Ovary (tissue), 9 donors: ENCODE results near the gene CBFB. TPM values are rescaled to one million over a fixed set of nuclear protein-coding genes. Genes with fewer than 3 reads are reported as not detected.
A peak's percentile ranks its signal among the peaks of the same experiment; 100 is the strongest.

Experiments used
- DNase-seq, 5 donors: peaks; one replicate each; pipeline ENCODE4 v3.0.0-alpha.2; 2019 to 2020
- H3K27ac ChIP-seq, 2 donors: fragments of 200-600 bp; one replicate each; pipeline versions ENCODE4 v1.5.1 to v1.8.0; 2019 to 2022
- H3K27me3 ChIP-seq: fragments of 200-600 bp; one replicate; pipeline ENCODE4 v1.8.0; 2022
- H3K36me3 ChIP-seq: fragments of 200-600 bp; sonication (generic); one replicate; pipeline ENCODE4 v1.5.1; 2019
- H3K4me1 ChIP-seq: one replicate; pipeline ENCODE4 v1.8.1; 2013; ENCODE audit warnings: mild to moderate bottlenecking, moderate library complexity; ENCODE audit not compliant: insufficient read depth
- H3K4me3 ChIP-seq: fragments of 200-600 bp; sonication (generic); one replicate; pipeline ENCODE4 v1.5.1; 2017
- H3K9me3 ChIP-seq, 2 donors: fragments of 200-600 bp in 1 of 2; sonication (generic) in 1 of 2; one replicate each; pipeline versions ENCODE4 v1.5.1 to v1.8.1; 2013 to 2019; ENCODE audit warnings: mild to moderate bottlenecking in 1 of 2, moderate library complexity in 1 of 2
- CTCF ChIP-seq, 3 donors: fragments of 450-650 bp in 2 of 3; fragments of 200-600 bp in 1 of 3; IDR thresholded peaks; one replicate each; pipeline versions ENCODE4 v1.5.1 to v1.8.0; 2016 to 2022; ENCODE audit warnings: antibody characterized with exemption in 3 of 3, mild to moderate bottlenecking in 1 of 3
- EP300 ChIP-seq: sonication (generic); formaldehyde crosslinking; IDR thresholded peaks from one replicate; pipeline ENCODE4 v1.6.1; 2017; ENCODE audit warnings: antibody characterized with exemption
- POLR2A ChIP-seq: fragments of 450-650 bp; IDR thresholded peaks from one replicate; pipeline ENCODE4 v1.6.1; 2017; ENCODE audit warnings: antibody characterized with exemption, mild to moderate bottlenecking, moderate library complexity
- WGBS, 3 donors: extraction: QIAGEN DNeasy Blood & Tissue Kit in 1 of 3; methylation state at CpG; one replicate each; pipeline versions ENCODE4 v1.1.5 to v1.1.7; 2013 to 2017; 5-methylcytosine and 5-hydroxymethylcytosine counted together
- intact Hi-C, 4 donors: fragments of 100-400 bp; cut with DNase I; formaldehyde crosslinking; loops; one replicate each; pipeline versions ENCODE4 v1.11.0 to v1.15.1; 2022 to 2023
- polyA plus RNA-seq, 2 donors: library from polyadenylated mRNA; stranded (reverse); fragments of 200-250 nt in 1 of 2; fragments of 350-450 nt in 1 of 2; fragmentation: Illumina TruSeq in 1 of 2; extraction: RNeasy Lipid Tissue Mini Kit (QIAGEN cat#74804) in 1 of 2; gene quantifications; one replicate each; pipeline ENCODE4 v1.2.3, GENCODE V29; 2013 to 2014
- small RNA-seq: library from RNA; depleted of rRNA; stranded (forward); fragments of <200 nt; gene quantifications from one replicate; pipeline ENCODE3, GENCODE V24; 2016
- total RNA-seq, 7 donors: library from RNA; depleted of rRNA in 2 of 7; stranded (reverse); fragments of >200 nt in 2 of 7; fragmentation: NEBNext Ultra II Directional in 3 of 7; extraction: Animal tissue kit (Norgen Biotek cat#: 25700) in 3 of 7; gene quantifications; one replicate each; pipeline versions ENCODE4 v1.1.0 to v1.2.4, GENCODE V29; 2016 to 2023
- donor health status: DM: no; HTN: no; CAD: no; lungs with moderate emphysema.
- donor health status: DM: no; HTN: no; CAD: no.
- donor health status: Bipolar disorder and iron deficiency.
- donor health status: DM: yes; HTN: yes; CAD: no.
- donor health status: DM: no; HTN: no; CAD: no.
- donor health status: DM: yes; HTN: yes; CAD: no.

CBFB gene
- total and polyA plus RNA-seq, 9 donors, result 19.2 to 58.3 (median 46.7) TPM

- TF ChIP-seq POLR2A (no peak), CTCF (IDR thresholded peaks at IDR 0.05) (no peak), EP300 (no peak)
- DNase-seq, result peak in 1 of 5 donors; percentile 17
- H3K36me3 ChIP-seq, result no peaks in the 10 kb centered on the region
Measured at GRCh38 chr16:67148656-67149275, 119.8 kb downstream of the CBFB start.

GRCh38 chr16:67149276-67150046 is 120.5 kb downstream of the CBFB start:
- Histone ChIP-seq H3K9me3 (no peaks in the 10 kb centered on the region), H3K27me3 (no peaks in the 10 kb centered on the region), H3K27ac (peak overlapping the region; percentile 19 to 80), H3K4me1 (no peaks in the 10 kb centered on the region), H3K36me3 (no peaks in the 10 kb centered on the region), H3K4me3 (no peak overlapping the region)
- TF ChIP-seq EP300 (no peak), CTCF (IDR thresholded peaks at IDR 0.05) (no peak), POLR2A (no peak)
- peak in 2 of 5 donors; percentile 44 to 48 for DNase-seq
- intact Hi-C loops, result loop anchor here in 1 of 4 donors (10.0 kb wide), 1 partner anchor 255 kb away; no protein-coding TSS in a partner anchor
- 75 to 80% (median 78%) methylated on average over 77 of the region's 77 CpGs for WGBS, 3 donors

More at GRCh38 chr16:67148656-67149275, 119.8 kb downstream of the CBFB start:
- H3K27ac ChIP-seq, result no peak overlapping the region
- no peaks in the 10 kb centered on the region for H3K4me1 ChIP-seq
- WGBS, 3 donors, result 67 to 80% (median 74%) methylated on average over 11 of the region's 11 CpGs
- H3K4me3 ChIP-seq, result no peak overlapping the region
- no peaks in the 10 kb centered on the region for H3K9me3 ChIP-seq
- H3K27me3 ChIP-seq, result no peaks in the 10 kb centered on the region
- intact Hi-C loops, result no loop called here

- Histone ChIP-seq H3K27me3 (no peaks in the 10 kb centered on the region), H3K4me1 (no peaks in the 10 kb centered on the region), H3K9me3 (no peaks in the 10 kb centered on the region), H3K36me3 (no peaks in the 10 kb centered on the region), H3K4me3 (peak overlapping the region; percentile 55), H3K27ac (peak overlapping the region; percentile 80)
- 5 to 10% (median 9%) methylated on average over 48 to 94 of the region's 94 CpGs for WGBS, 3 donors
- no peak for TF ChIP-seq POLR2A
- TF ChIP-seq EP300, result no peak
- peak in 1 of 3 donors; percentile 13 for TF ChIP-seq CTCF (IDR thresholded peaks at IDR 0.05)
- DNase-seq, result peak; percentile 59 to 86 (median 73)
- intact Hi-C loops, result loop anchor here in 1 of 4 donors (10.0 kb wide), 1 partner anchor 255 kb away; no protein-coding TSS in a partner anchor
Measured at GRCh38 chr16:67150047-67150832, 121.3 kb downstream of the CBFB start.

Small RNA genes lying within 50 kb of the gene (small RNA-seq; reads per million reads assigned to genes)
- gene RN7SL543P, result not detected

Other genes with a start within 250 kb of the CBFB start
- gene TERB1, start 227.6 kb upstream of the CBFB start, total RNA-seq, result under 1 TPM in 3 of 7 donors, not detected in 4; 0.27 to 0.50 (median 0.35) TPM
- gene TERB1, start 227.6 kb upstream of the CBFB start, polyA plus RNA-seq, result under 1 TPM in 1 of 2 donors, not detected in 1; 0.04 TPM
- gene NAE1, start 198.2 kb upstream of the CBFB start, total RNA-seq, result 10 to 100 TPM; 38.3 to 63.7 (median 54.0) TPM
- gene NAE1, start 198.2 kb upstream of the CBFB start, polyA plus RNA-seq, result 10 to 100 TPM; 41.8 to 44.4 TPM
- gene CA7, start 184.7 kb upstream of the CBFB start, total RNA-seq, result not detected
- gene CA7, start 184.7 kb upstream of the CBFB start, polyA plus RNA-seq, result not detected
- 10 to 100 TPM in 5 of 7 donors, 1 to 10 TPM in 2; 3.9 to 23.3 (median 18.5) TPM for gene PDP2, start 148.6 kb upstream of the CBFB start, total RNA-seq
- 10 to 100 TPM in 1 of 2 donors, 1 to 10 TPM in 1; 9.4 to 27.9 TPM for gene PDP2, start 148.6 kb upstream of the CBFB start, polyA plus RNA-seq
- 10 to 100 TPM in 1 of 7 donors, 1 to 10 TPM in 1, under 1 TPM in 3, not detected in 2; 0.12 to 19.2 (median 0.57) TPM for gene CDH16, start 110.3 kb upstream of the CBFB start, total RNA-seq
- gene CDH16, start 110.3 kb upstream of the CBFB start, polyA plus RNA-seq, result not detected
- 10 to 100 TPM in 5 of 7 donors, 1 to 10 TPM in 2; 5.6 to 43.1 (median 12.1) TPM for gene RRAD, start 103.6 kb upstream of the CBFB start, total RNA-seq
- 10 to 100 TPM in 1 of 2 donors, 1 to 10 TPM in 1; 2.3 to 22.3 TPM for gene RRAD, start 103.6 kb upstream of the CBFB start, polyA plus RNA-seq
- gene CIAO2B, start 94.7 kb upstream of the CBFB start, total RNA-seq, result 10 to 100 TPM; 57.7 to 77.8 (median 66.7) TPM
- 100 to 1,000 TPM in 1 of 2 donors, 10 to 100 TPM in 1; 40.1 to 150 TPM for gene CIAO2B, start 94.7 kb upstream of the CBFB start, polyA plus RNA-seq
- 10 to 100 TPM; 25.5 to 51.9 (median 42.2) TPM for gene CES2, start 93.6 kb upstream of the CBFB start, total RNA-seq
- gene CES2, start 93.6 kb upstream of the CBFB start, polyA plus RNA-seq, result 10 to 100 TPM; 29.4 to 38.9 TPM
- gene CES3, start 67.9 kb upstream of the CBFB start, total RNA-seq, result 1 to 10 TPM in 5 of 7 donors, under 1 TPM in 2; 0.45 to 2.3 (median 1.4) TPM
- under 1 TPM; 0.73 to 0.91 TPM for gene CES3, start 67.9 kb upstream of the CBFB start, polyA plus RNA-seq
- gene CES4A, start 40.6 kb upstream of the CBFB start, total RNA-seq, result 10 to 100 TPM in 5 of 7 donors, 1 to 10 TPM in 2; 6.7 to 67.1 (median 15.5) TPM
- gene CES4A, start 40.6 kb upstream of the CBFB start, polyA plus RNA-seq, result 1 to 10 TPM; 6.0 to 9.7 TPM
- 10 to 100 TPM; 13.7 to 17.4 (median 14.9) TPM for gene PHAF1, start 80.8 kb downstream of the CBFB start, total RNA-seq
- gene PHAF1, start 80.8 kb downstream of the CBFB start, polyA plus RNA-seq, result 10 to 100 TPM in 1 of 2 donors, 1 to 10 TPM in 1; 9.0 to 25.1 TPM
- 10 to 100 TPM; 11.1 to 45.7 (median 28.7) TPM for gene B3GNT9, start 121.8 kb downstream of the CBFB start, total RNA-seq
- gene B3GNT9, start 121.8 kb downstream of the CBFB start, polyA plus RNA-seq, result 10 to 100 TPM; 17.1 to 18.1 TPM
- 10 to 100 TPM in 6 of 7 donors, 1 to 10 TPM in 1; 7.3 to 30.9 (median 15.5) TPM for gene TRADD, start 130.8 kb downstream of the CBFB start, total RNA-seq
- gene TRADD, start 130.8 kb downstream of the CBFB start, polyA plus RNA-seq, result 10 to 100 TPM in 1 of 2 donors, 1 to 10 TPM in 1; 4.2 to 15.7 TPM
- 10 to 100 TPM in 6 of 7 donors, 1 to 10 TPM in 1; 8.8 to 23.0 (median 15.0) TPM for gene FBXL8, start 130.8 kb downstream of the CBFB start, total RNA-seq
- 10 to 100 TPM in 1 of 2 donors, 1 to 10 TPM in 1; 1.3 to 13.1 TPM for gene FBXL8, start 130.8 kb downstream of the CBFB start, polyA plus RNA-seq
- 100 to 1,000 TPM in 1 of 7 donors, 10 to 100 TPM in 6; 30.8 to 115 (median 77.7) TPM for gene HSF4, start 135.6 kb downstream of the CBFB start, total RNA-seq
- 10 to 100 TPM in 1 of 2 donors, 1 to 10 TPM in 1; 9.9 to 44.9 TPM for gene HSF4, start 135.6 kb downstream of the CBFB start, polyA plus RNA-seq
- gene NOL3, start 141.4 kb downstream of the CBFB start, total RNA-seq, result 10 to 100 TPM; 14.1 to 31.7 (median 21.4) TPM
- gene NOL3, start 141.4 kb downstream of the CBFB start, polyA plus RNA-seq, result 10 to 100 TPM; 17.9 to 23.1 TPM
- 10 to 100 TPM; 16.8 to 96.4 (median 65.7) TPM for gene MATCAP1, start 154.8 kb downstream of the CBFB start, total RNA-seq
- gene MATCAP1, start 154.8 kb downstream of the CBFB start, polyA plus RNA-seq, result 10 to 100 TPM; 15.4 to 38.4 TPM
- gene EXOC3L1, start 161.0 kb downstream of the CBFB start, total RNA-seq, result 10 to 100 TPM in 4 of 7 donors, 1 to 10 TPM in 3; 6.1 to 33.0 (median 16.4) TPM
- 10 to 100 TPM in 1 of 2 donors, under 1 TPM in 1; 0.32 to 12.2 TPM for gene EXOC3L1, start 161.0 kb downstream of the CBFB start, polyA plus RNA-seq
- 10 to 100 TPM; 36.0 to 75.7 (median 52.9) TPM for gene E2F4, start 163.0 kb downstream of the CBFB start, total RNA-seq
- gene E2F4, start 163.0 kb downstream of the CBFB start, polyA plus RNA-seq, result 10 to 100 TPM; 17.6 to 36.2 TPM
- gene ELMO3, start 170.0 kb downstream of the CBFB start, total RNA-seq, result 10 to 100 TPM in 1 of 7 donors, 1 to 10 TPM in 6; 1.1 to 14.8 (median 2.8) TPM
- gene ELMO3, start 170.0 kb downstream of the CBFB start, polyA plus RNA-seq, result 1 to 10 TPM in 1 of 2 donors, not detected in 1; 1.2 TPM
- gene TMEM208, start 198.0 kb downstream of the CBFB start, total RNA-seq, result 10 to 100 TPM; 23.8 to 39.2 (median 32.1) TPM
- 10 to 100 TPM; 26.3 to 52.0 TPM for gene TMEM208, start 198.0 kb downstream of the CBFB start, polyA plus RNA-seq
- 10 to 100 TPM; 17.2 to 84.2 (median 41.8) TPM for gene FHOD1, start 218.3 kb downstream of the CBFB start, total RNA-seq
- 10 to 100 TPM; 16.0 to 26.2 TPM for gene FHOD1, start 218.3 kb downstream of the CBFB start, polyA plus RNA-seq
- 1 to 10 TPM in 5 of 7 donors, under 1 TPM in 2; 0.36 to 3.1 (median 1.3) TPM for gene SLC9A5, start 219.8 kb downstream of the CBFB start, total RNA-seq
- 1 to 10 TPM in 1 of 2 donors, under 1 TPM in 1; 0.53 to 1.1 TPM for gene SLC9A5, start 219.8 kb downstream of the CBFB start, polyA plus RNA-seq